Measurements from ENCODE around the gene CXXC1. TPM values are rescaled to one million over a fixed set of nuclear protein-coding genes. Genes with fewer than 3 reads are reported as not detected.
A peak's percentile ranks its signal among the peaks of the same experiment; 100 is the strongest.

CXXC1 gene
- total RNA-seq, 3 donors from 2014 or later, result 80.9 to 88.8 (median 83.7) TPM

DNA sequence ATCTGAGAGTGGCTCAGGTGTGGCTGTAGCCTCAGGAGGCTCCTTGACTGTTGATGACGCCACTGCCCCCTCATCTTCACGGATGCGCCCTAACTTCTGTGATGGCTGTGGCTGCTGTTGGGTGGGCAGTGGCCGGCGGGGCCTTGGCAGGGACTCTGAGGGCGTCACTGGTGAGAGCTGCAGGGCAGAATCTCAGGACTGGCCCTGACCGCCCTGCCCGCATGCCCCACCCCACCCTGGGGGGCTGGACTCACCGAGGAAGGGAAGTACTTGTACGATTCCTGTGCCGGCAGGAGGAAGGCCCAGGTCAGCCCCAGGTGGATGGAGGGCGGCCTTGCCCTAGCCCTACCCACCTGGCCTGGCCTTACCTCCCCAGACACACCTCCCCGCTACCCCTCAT, 2.4 kb downstream of the CXXC1 start:
- intact Hi-C loops (cut with DNase I, micrococcal nuclease), result no loop called here
- H3K36me3 ChIP-seq (ENCODE audit: low read depth), result peaks cover 8% of the 10 kb centered on the region
- TF ChIP-seq, protein P1, sequence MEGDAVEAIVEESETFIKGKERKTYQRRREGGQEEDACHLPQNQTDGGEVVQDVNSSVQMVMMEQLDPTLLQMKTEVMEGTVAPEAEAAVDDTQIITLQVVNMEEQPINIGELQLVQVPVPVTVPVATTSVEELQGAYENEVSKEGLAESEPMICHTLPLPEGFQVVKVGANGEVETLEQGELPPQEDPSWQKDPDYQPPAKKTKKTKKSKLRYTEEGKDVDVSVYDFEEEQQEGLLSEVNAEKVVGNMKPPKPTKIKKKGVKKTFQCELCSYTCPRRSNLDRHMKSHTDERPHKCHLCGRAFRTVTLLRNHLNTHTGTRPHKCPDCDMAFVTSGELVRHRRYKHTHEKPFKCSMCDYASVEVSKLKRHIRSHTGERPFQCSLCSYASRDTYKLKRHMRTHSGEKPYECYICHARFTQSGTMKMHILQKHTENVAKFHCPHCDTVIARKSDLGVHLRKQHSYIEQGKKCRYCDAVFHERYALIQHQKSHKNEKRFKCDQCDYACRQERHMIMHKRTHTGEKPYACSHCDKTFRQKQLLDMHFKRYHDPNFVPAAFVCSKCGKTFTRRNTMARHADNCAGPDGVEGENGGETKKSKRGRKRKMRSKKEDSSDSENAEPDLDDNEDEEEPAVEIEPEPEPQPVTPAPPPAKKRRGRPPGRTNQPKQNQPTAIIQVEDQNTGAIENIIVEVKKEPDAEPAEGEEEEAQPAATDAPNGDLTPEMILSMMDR (IDR thresholded peaks at IDR 0.05), result no peak
- peaks cover 14% of the 10 kb centered on the region for H3K4me1 ChIP-seq (ENCODE audit: low read depth)
- H3K4me3 ChIP-seq, result no peak overlapping the region
- DNase-seq (peak in 1 of 3 donors; percentile 59), ATAC-seq (no peak)
- no peaks in the 10 kb centered on the region for H3K9me3 ChIP-seq

DNA sequence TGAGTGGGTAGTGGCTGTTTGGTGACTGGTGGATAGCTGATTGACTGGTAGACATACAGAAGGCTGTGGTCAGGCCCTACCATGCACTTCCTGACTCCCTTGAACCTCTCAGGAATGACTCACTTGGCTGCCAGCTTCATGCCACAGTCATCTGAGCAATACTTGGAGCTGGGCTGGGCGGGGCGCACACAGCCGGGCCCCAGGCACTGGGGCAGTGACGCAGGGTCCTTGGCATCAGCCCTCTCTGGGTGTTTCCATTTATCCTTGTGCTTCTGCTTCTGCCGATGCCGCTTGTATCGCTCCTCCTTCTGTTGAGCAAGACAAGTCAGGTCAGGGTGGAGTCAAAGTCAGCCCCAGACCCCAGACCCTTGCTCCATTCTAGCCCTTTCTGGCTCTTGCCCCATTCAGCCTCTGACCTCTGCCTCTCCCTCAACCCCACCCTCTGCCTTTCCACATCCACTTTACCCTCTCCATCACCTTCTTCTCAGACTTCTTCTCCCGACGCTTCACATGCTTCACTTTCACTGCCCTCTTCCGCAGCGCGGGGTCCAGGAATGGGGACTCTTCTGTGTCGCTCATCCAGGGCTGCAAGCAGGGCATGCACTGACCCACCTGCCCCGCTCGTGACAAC, 3.1 kb downstream of the CXXC1 start:
- TF ChIP-seq, protein P1 (IDR thresholded peaks at IDR 0.05), result no peak
- H3K4me1 ChIP-seq (ENCODE audit: low read depth), result peaks cover 21% of the 10 kb centered on the region
- peak in 1 of 3 donors; percentile 42 for DNase-seq
- no peak for ATAC-seq
- H3K9me3 ChIP-seq, result no peaks in the 10 kb centered on the region
- H3K4me3 ChIP-seq, result no peak overlapping the region
- peaks cover 8% of the 10 kb centered on the region for H3K36me3 ChIP-seq (ENCODE audit: low read depth)
- intact Hi-C loops (cut with DNase I, micrococcal nuclease), result no loop called here

DNA sequence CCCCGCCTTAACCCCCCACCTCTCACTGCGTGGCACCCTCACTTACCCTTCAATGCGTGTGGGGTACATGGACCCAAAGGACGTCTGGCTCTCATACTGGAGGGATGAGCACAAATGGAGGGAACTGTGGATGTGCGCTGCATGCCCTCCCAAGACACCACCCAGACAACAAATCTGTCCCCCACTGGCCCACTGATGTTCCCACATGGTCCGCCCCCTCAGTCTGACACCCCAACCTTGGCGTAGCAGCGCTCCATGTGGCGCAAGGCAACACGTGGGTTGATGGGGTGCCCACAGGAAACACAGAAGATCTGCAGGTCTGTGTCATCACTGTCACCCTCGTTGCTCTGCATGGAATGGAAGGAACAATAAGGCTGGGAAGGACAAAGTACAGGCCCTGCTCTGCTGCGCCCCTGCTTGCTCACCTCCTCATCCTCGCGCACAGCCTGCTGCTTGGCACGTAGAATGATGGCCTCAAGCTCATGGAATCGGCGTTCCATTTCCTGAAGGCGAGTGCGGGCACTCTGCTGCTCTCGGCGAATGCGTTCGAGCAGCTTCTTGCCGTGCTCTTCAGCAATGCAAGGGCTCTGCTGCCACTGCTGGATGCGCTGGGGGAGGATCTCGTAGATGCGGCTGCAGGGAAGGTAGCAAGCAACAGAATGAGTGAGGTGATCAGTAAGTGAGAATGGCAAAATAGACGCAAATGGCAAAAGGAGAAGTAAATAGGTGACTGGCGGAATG, 3.9 kb downstream of the CXXC1 start:
- Histone ChIP-seq H3K4me3 (no peak overlapping the region), H3K4me1 (ENCODE audit: low read depth) (peaks cover 25% of the 10 kb centered on the region), H3K36me3 (ENCODE audit: low read depth) (peaks cover 8% of the 10 kb centered on the region), H3K9me3 (no peaks in the 10 kb centered on the region)
- intact Hi-C loops (cut with DNase I, micrococcal nuclease), result no loop called here
- peak in 1 of 3 donors; percentile 45 for DNase-seq
- TF ChIP-seq, protein P1 (IDR thresholded peaks at IDR 0.05), result no peak
- ATAC-seq, result no peak

DNA sequence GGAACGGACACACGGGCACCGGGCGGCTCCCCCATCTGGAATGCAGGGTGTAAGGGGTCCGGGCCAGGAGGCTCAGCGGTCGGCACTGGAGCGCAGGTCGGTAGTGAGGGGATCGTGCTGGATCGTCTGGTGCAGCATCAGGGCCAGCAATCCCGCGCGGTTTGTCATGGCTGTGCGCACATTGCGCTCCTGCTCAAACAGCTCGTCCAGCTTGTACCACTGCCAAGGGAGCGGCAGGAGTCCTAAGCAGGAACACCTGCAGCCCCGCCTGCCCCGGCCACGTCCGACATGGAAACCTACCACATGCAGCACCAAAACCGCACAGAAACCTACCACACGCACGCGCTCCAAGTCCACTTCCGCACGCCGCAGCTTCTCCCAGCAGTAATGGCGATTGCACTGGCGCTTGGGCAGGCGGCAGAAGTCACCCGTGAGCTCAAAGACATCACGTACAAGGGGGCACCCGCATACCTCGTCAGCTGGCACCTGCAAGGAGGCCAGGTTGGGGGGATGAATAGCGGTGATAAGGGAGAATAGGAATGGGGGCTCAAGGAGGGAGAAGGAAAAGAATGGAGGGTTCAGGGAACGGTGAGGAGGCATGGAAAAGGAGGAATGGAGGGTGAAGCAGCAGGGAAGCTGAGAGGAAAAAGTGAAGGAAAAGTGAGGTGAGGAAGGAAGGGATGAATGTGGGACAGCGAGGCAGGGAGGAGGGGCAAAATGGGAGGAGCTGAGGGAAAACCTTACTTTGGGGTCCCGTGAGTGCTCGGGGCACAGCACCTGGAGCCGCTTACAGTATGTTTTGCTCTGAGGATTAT, 4.8 kb downstream of the CXXC1 start:
- peaks cover 26% of the 10 kb centered on the region for H3K4me1 ChIP-seq (ENCODE audit: low read depth)
- intact Hi-C loops (cut with DNase I, micrococcal nuclease), result no loop called here
- H3K4me3 ChIP-seq, result no peak overlapping the region
- H3K36me3 ChIP-seq (ENCODE audit: low read depth), result peaks cover 8% of the 10 kb centered on the region
- ATAC-seq (no peak), DNase-seq (peak in 2 of 3 donors; percentile 34 to 72)
- TF ChIP-seq, protein P1 (IDR thresholded peaks at IDR 0.05), result no peak
- H3K9me3 ChIP-seq, result no peaks in the 10 kb centered on the region

DNA sequence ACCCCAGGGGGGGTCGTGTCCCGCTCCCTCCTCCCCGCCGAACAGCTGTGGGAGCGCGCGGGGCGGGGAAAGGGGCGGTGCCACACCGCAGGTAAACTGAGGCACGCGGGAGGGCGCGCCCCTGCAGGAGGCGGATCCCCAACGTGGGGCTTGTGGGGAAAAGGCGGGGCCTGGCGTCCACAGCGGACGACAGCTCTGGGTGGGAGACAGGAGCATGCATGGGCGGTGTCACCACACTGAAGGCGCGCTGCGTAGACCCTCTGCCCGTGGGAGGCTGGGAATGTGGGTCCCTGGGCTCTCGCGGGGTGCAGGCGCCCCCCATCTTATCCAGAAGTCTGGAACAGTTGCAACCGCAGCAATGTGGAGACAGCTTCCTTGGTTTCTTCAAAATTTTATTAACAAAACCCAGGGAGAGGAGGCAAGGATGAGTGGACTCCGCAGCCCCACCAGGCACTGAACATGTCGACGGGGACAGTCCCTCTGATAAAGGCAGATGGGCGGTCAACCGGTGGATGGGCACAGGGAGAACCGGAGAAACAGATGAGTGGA, 5.4 kb downstream of the CXXC1 start:
- TF ChIP-seq, protein P1 (IDR thresholded peaks at IDR 0.05), result no peak
- ATAC-seq (no peak), DNase-seq (no peak)
- no peaks in the 10 kb centered on the region for H3K9me3 ChIP-seq
- intact Hi-C loops (cut with DNase I, micrococcal nuclease), result no loop called here
- peak overlapping the region; percentile 92 for H3K4me3 ChIP-seq
- peaks cover 26% of the 10 kb centered on the region for H3K4me1 ChIP-seq (ENCODE audit: low read depth)
- H3K36me3 ChIP-seq (ENCODE audit: low read depth), result peaks cover 8% of the 10 kb centered on the region
